WI38 (cell line): Measurements from ENCODE around the gene RAMACL.

Experiments used
- H3K4me3 ChIP-seq: 2 replicates; pipeline ENCODE4 v1.5.1; 2011; ENCODE audit warnings: low read depth, mild to moderate bottlenecking, control low read depth, low read length
- TF ChIP-seq, protein P1 (sequence below): IDR thresholded peaks from 2 replicates; pipeline ENCODE4 v1.5.1; 2012; ENCODE audit warnings: low read depth, mild to moderate bottlenecking, control low read depth, low read length

RAMACL gene

DNA sequence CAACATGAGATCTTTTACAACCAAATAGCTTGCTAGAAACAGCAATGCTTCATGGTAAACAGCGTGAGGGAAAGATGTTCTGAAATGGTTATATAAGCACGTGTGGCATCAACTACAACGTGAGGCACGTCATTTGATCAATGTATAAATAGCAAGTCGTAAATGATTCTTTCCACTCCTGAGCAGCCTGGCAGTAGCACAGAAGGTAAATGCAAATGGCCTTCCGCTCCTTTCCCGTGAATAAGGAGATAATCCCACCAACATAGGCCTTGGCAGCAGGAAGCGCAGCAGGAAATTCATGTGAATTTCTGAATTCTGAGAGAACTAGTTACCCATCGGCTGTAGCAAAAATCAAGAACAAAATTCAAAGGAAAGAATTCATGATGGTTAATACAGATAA is 23.6 kb upstream of the RAMACL start:
- H3K4me3 ChIP-seq: no peak overlapping the region
- TF ChIP-seq, protein P1, sequence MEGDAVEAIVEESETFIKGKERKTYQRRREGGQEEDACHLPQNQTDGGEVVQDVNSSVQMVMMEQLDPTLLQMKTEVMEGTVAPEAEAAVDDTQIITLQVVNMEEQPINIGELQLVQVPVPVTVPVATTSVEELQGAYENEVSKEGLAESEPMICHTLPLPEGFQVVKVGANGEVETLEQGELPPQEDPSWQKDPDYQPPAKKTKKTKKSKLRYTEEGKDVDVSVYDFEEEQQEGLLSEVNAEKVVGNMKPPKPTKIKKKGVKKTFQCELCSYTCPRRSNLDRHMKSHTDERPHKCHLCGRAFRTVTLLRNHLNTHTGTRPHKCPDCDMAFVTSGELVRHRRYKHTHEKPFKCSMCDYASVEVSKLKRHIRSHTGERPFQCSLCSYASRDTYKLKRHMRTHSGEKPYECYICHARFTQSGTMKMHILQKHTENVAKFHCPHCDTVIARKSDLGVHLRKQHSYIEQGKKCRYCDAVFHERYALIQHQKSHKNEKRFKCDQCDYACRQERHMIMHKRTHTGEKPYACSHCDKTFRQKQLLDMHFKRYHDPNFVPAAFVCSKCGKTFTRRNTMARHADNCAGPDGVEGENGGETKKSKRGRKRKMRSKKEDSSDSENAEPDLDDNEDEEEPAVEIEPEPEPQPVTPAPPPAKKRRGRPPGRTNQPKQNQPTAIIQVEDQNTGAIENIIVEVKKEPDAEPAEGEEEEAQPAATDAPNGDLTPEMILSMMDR: no peak

DNA sequence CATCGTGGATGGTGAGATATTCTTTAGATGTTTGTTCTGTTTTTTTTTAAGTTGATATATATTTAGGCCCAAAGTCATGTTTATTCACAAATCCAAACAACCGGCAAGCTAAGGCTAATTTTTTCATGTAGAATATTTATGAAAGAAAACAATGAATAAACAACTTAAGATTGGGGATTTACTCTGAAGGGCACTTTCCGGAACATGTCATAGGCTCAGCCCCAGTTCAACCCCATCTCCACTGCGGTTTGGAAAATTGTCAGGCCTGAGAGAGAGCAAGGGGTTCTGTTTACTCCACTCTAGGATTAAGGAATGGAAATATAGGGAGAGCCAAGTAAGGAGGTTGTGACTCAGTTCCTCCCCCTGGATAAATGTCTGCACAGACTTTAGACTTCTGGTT is 22.3 kb upstream of the RAMACL start:
- TF ChIP-seq, protein P1: no peak
- H3K4me3 ChIP-seq: no peak overlapping the region

DNA sequence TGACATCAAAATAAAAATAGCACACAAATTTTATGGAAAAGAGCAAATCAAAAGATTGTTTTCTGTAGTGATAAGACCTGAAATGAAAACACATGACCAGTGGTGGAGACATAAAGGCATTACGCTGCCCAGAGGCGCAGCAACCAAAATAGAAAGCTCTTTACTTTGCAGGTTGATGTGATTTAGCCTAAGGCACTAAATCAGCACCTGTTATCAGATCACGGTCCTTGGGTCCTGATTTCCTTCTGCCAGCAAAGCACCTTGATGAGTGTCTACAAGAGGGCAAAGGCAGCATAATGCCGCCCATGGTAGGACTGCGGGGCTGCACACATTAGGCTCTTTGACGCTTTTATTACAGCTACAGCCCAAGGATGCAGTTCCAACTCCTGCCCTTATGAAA is 19.3 kb upstream of the RAMACL start:
- TF ChIP-seq, protein P1: no peak
- no peak overlapping the region for H3K4me3 ChIP-seq

DNA sequence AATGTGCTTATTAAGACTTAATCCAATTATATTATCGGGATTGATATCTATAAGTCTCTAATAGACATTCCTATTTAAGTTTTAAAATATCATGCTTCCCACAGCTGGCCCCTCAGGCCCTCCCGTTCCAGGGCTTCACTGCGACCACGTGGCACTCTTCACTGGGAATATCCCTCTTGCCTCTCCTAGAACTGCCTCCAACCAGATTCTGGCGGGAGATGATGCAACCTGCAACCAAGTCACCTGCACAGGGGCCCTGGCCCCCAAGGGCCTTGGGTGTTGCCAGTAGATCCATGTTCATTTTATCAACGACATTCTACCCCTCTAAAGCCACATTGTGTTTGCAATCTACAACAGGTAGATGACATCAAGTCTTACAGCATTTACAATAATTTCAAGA is 18.4 kb upstream of the RAMACL start:
- H3K4me3 ChIP-seq: no peak overlapping the region
- TF ChIP-seq, protein P1: no peak

DNA sequence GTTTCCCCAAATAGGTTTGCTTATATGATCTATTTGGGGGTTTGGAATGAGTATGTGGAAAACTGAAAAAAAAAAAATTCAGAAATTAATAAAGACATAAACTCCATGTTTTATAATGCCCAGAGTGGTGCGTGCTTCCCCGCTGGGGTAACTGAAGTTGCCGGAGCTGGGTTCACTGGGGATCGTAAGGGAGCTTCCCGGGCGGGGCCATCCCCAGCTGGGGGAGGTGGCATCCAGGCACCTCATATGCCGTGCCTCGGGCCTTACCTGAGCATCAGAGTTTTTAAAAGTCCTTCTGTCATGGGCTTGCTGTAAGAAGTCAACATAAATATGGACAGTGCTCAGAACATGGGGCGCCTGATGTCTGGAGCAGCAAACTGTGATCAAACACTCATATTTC is 17.9 kb upstream of the RAMACL start:
- TF ChIP-seq, protein P1: no peak
- no peak overlapping the region for H3K4me3 ChIP-seq

DNA sequence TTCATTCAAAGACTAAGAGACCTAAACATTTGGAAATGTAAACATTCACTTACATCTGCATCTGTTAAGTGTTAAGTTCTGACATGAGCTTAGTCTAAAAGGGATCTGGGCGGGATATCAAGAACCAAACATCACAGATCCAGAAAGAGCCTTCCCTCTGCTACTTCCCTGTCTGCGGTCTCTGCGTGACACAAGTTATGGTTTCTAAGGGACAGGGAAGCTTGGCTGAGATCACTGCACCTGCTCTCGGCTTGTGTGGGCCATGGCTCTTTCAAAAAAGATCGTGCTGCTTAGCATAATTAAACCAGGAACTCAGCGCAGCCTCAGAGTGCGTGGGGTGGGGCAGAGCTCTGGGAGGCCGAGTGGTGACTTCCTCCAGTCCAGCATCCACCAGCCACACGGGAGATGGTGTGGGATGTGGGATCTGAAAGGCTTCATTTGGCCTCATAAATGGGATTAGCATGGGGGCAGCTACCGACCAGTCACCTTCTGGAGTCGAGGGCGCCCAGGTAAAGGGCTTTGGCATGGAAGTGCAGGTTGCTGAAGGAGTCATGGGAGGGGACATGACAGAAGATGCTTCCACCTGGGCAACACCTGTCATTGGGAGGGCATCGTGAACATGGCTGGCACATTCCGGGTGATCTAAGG is 16.7 kb upstream of the RAMACL start:
- TF ChIP-seq, protein P1: no peak
- no peak overlapping the region for H3K4me3 ChIP-seq

DNA sequence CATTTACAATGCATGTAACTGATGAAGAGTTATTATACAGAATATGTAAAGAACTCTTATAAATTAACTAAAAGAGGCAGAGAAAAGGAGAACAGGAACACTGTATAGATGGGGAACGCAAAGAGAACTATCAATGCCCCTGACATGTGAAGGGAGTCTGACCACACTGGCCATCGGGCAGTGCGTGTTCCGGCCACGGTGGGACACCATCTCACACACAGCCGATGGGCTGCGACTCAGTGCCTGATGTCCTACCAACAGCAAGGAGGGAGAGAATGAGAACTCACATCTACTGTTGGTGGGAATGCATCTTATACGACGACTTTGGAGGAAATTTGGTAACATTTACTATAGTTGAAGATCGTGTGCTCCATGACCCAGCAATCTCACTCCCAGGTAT is 15.5 kb upstream of the RAMACL start:
- TF ChIP-seq, protein P1: no peak
- H3K4me3 ChIP-seq: no peak overlapping the region
